Activated T-helper 1 cell treated with anti-CD3 and anti-CD28 coated beads, Interleukin-2, amount 50 U/mL, for 16 hours (primary cell): ENCODE measurements around the gene MACROD2.
"Not testable (repeated sequence)": the region's sequence is repeated elsewhere in the genome, so short reads cannot be mapped to it uniquely, and the experiment has no call there.

Source experiments
- DNase-seq, 2 donors: peaks; one replicate each; pipeline ENCODE4 v3.0.0-alpha.2; 2020; ENCODE audit warnings: low read depth in 1 of 2, low spot score in 1 of 2

The MACROD2 gene

DNA sequence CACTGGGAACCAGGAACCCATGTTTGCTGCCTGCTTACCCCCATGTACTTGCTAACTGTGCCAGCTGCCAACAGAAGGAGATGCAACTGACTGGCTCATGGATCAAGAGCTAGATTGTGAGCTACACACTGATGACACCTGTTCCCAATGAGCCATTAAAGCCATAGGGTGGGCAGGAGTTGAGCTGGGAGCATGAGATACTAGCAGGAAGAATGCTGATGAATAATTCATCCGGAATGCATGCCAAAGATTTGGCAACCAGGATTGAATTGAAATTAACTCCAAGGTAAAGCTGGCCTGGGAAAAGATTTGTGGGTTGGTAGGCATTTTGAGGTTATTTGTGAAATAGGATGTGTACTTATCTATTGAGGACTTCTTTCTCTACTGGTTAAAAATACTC lies 1946.8 kb downstream of the MACROD2 start:
- no peak for DNase-seq

- no peak for DNase-seq
These were observed 1950.0 kb downstream of the MACROD2 start for GRCh38 chr20:15945289-15945688.

- no peak for DNase-seq
These were observed 1954.1 kb downstream of the MACROD2 start for GRCh38 chr20:15949391-15949790.

GRCh38 chr20:15951658-15952057 lies 1956.3 kb downstream of the MACROD2 start:
- DNase-seq: no peak

GRCh38 chr20:15958142-15958541 lies 1962.8 kb downstream of the MACROD2 start:
- DNase-seq: no peak

GRCh38 chr20:15965165-15965564 lies 1969.8 kb downstream of the MACROD2 start:
- no peak for DNase-seq

- DNase-seq: no peak
These were observed 1972.0 kb downstream of the MACROD2 start for GRCh38 chr20:15967334-15967733.

DNA sequence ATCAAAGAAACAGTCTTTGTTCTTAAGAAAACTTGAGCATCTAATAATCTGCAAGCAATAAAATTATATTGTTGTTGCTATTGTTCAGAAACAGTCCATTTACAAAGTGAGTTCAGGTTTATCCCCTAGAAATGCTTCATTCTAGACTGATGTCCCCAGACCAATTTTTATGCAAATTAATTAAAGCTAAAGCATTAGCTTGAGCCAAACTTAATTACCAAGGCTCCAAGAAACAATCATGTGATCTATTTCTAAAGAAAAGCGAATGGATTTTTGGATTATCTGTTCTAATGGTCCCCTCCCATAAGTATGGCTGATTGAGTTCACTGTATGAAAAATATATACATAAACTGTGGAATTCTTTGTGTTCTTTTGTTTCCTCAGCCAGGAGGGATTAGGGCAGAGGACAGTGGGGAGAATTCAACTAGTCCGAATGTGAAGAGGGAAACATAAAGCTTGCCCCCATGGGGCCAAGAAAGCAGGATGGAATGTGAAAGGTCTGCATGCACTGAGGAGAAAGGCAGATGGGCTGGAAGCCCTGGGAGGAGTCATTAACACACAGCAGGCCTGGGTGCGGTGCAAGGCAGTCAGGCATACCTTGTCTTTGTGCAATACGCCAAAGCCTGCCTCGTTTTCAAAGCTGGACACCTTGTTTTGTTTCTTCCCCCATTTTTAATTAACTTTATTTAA lies 1980.9 kb downstream of the MACROD2 start:
- no peak for DNase-seq

DNA sequence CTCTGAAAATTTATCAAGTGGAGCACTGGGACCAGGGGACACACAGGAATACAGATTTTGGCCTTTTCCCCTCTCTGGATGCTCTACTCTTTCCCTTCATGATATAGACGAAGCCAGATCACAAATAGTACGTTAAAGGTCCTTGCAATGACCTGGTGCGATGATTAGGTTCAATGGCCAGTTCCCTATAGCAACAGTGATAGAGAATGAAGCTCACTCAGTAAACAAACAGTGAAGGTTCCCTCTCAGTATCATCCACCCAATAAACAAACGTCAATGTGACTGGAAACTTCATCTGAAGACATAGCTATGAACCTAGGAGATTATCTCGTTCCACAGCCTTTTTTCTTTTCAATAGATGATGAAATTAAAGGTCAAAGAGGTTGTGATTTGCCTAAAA lies 1981.7 kb downstream of the MACROD2 start:
- DNase-seq: no peak

DNA sequence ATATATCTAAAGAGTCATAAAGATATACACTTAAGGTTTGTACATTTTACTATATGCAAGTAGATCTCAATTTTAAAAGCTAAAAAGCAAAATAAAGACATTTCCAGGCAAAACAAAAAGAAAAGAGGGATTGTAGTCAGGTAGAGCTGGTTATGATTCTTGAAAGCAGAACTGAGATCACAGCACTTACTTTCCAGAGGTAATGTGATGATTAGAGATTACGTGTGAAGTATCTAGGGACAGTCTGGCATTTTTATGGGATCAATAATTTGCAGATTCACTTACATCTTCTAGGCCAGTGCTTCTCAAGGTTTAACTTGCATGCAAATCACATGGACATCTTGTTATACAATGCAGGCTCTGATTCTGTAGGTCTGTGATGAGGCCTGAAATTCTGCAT lies 1982.4 kb downstream of the MACROD2 start:
- no peak for DNase-seq

- DNase-seq: not testable (repeated sequence)
These were observed 1990.4 kb downstream of the MACROD2 start for GRCh38 chr20:15985494-15986368.

DNA sequence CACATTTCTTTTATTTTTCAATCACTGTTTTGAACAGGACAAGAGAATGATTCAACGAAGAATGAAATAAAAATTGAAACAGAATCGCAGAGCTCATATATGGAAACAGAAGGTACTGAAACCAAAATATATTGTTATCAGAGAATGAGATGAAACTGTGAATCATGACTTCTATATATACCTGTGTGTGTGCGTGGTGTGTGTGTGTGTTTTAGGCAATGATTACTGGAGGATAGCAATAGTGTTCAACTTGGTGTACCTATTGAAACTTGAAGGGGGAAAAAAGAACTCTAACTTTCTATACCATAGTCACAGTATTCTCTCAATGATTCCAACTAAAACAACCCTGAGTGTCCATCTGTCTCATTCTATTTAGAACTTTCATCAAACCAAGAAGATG lies 1991.4 kb downstream of the MACROD2 start:
- DNase-seq: no peak

DNA sequence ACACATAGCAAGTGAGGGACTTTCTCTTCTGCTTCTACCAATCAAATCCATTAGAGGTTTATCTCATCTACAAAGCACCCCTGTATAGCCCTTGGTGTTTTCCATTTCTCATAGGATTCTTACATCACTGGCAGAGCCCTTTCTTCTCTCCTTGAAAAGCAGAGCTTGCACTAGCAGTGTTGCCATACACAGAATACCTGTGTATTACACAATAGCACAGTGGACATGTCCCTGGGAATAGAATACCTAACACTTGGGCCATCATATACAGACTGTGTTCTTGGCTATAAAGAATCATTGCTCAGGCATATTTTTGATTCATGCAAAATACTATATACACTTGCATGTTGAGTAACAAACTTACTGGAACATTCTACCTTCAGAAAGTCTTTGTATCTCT lies 1996.0 kb downstream of the MACROD2 start:
- no peak for DNase-seq

- DNase-seq: no peak
These were observed 1997.2 kb downstream of the MACROD2 start for GRCh38 chr20:15992564-15992963.

DNA sequence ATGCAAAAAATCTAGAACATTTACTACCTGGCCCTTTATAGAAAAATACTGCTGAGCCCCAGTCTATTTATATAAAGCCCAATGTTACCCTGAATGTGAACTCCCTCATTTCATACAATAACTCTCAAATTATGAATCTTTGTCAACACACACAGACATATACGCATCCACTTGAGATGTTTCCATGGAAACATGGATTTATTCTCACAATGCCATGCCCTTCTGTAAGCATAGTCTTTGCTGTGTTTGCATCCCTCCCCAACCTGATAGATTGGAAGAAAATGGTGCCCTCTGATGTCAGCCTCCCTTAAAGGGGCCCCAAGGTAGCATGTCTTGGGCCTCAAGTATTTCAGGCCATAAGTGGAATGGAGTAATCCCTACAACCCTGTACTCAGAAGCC lies 2004.8 kb downstream of the MACROD2 start:
- DNase-seq: no peak

DNA sequence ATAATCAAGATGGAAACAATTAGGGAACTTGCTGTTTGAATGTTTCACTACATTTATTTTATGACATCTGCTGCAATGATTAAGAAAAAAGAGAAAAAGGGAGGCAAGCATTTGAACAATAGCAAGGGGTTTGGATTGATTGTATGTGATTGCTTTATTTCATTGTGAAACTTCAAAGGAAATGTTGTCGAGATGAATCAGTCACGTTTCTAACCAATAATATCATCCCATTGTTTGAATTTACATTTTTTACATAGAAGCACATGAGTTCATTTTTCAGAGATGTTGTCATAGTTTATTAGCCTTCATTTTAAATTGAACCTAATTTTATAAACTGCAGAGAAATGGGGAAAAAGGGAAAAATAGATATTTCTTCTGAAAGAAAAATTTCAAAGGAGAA lies 2006.0 kb downstream of the MACROD2 start:
- DNase-seq: no peak

DNA sequence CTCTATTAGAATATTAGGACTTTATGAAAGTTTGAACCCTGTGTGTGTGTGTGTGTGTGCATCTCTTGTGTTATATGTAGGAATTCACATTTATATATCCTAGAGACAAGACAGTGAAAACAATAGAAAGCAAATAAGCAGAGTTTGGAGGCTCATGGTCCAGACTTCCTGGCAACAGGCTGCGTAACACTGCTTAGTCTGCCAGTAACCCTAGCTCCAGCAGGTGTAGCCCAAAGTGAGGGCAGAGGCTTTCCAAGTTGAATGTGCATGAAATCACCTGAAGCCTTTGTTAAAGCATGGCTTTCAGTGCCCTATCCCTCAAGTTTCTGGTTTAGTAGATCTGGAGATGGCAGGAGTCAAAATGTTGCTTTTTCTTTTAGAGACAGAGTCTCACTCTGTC lies 2008.0 kb downstream of the MACROD2 start:
- no peak for DNase-seq

DNA sequence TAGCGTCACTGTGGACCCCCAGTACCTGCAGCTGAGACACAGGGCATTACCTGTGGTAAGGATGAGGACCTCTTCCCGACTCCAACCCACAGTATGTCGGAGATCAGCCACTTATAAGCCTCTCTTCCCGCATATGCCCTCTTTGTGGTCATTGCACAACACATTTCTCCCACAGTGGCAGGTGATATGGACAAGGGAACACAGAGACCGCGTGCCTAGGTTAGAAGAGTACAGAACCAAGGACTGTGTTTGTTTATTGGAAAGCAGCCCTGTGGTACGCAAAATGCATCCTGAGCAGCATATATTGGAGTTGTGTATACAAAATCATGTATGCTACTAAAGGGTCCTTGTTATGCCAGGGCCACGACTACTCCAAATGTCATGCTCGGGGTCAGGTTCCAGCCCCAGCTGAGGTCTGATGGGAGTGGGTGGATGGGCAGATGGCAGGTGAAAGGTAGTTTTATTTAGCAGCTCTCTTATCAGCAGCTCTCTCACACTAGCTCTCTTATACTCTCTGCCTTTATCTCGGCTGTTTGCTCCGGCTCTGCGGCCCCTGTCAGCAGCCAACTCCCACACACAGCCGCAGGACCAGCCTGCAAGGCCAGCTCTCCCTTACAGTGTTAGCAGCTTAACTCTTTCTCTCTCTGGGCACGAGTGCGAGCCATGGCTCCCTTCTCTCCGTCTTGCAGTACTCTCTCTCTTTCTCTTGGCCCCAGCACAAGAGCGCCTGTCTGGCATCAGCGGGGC lies 2009.0 kb downstream of the MACROD2 start:
- no peak for DNase-seq

- DNase-seq: no peak
These were observed 2010.0 kb downstream of the MACROD2 start for GRCh38 chr20:16005021-16005914.

- DNase-seq: no peak
These were observed 2010.7 kb downstream of the MACROD2 start for GRCh38 chr20:16005915-16006493.
